HL-60 (cell line): ENCODE results near the gene MALT1.

ENCODE experiments used
- GABPA ChIP-seq: IDR thresholded peaks from 2 replicates; pipeline ENCODE4 v1.6.1; 2012; ENCODE audit warnings: low read depth
- POLR2AphosphoS5 ChIP-seq: IDR thresholded peaks from 2 replicates; pipeline ENCODE4 v1.6.1; 2012; ENCODE audit warnings: low read depth
- REST ChIP-seq: IDR thresholded peaks from 2 replicates; pipeline ENCODE4 v1.6.1; 2012; ENCODE audit warnings: low read depth; ENCODE audit not compliant: insufficient replicate concordance
- TF ChIP-seq, protein P1 (sequence below): IDR thresholded peaks from one replicate; pipeline ENCODE4 v1.5.1; 2011; ENCODE audit warnings: low read length, control low read depth, inconsistent platforms; ENCODE audit not compliant: insufficient read depth

DNA sequence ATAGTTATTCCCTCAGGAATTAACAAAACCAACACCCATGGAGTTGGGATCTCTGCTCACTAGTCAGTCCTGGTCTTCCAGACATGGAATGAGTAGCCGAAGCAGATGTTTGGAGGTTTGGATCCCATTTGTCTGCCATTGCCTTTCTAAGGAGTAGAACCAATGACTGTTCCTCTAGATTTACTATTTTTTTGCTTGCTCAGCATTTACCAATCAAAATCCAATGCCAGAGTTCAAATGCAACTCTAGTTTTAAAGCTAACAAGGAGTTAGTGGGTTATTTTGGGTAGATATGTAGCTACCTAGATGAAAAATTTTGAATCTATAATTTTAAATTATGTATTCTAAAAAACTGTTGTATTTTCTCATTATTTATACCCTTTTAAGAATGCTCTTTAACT is 62.6 kb downstream of the MALT1 start:
- TF ChIP-seq, protein P1, sequence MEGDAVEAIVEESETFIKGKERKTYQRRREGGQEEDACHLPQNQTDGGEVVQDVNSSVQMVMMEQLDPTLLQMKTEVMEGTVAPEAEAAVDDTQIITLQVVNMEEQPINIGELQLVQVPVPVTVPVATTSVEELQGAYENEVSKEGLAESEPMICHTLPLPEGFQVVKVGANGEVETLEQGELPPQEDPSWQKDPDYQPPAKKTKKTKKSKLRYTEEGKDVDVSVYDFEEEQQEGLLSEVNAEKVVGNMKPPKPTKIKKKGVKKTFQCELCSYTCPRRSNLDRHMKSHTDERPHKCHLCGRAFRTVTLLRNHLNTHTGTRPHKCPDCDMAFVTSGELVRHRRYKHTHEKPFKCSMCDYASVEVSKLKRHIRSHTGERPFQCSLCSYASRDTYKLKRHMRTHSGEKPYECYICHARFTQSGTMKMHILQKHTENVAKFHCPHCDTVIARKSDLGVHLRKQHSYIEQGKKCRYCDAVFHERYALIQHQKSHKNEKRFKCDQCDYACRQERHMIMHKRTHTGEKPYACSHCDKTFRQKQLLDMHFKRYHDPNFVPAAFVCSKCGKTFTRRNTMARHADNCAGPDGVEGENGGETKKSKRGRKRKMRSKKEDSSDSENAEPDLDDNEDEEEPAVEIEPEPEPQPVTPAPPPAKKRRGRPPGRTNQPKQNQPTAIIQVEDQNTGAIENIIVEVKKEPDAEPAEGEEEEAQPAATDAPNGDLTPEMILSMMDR, result no peak
- TF ChIP-seq POLR2AphosphoS5 (no peak), GABPA (no peak), REST (no peak)
